H1 (cell line): ENCODE measurements around the gene OSCAR. TPM values are rescaled to one million over a fixed set of nuclear protein-coding genes. Genes with fewer than 3 reads are reported as not detected.

Experiments used
- POLR2A ChIP-seq, 2 experiments: IDR thresholded peaks; 1 replicate in 1 of 2; 2 replicates in 1 of 2; pipeline ENCODE4 v1.6.1; 2011; ENCODE audit warnings: low read depth in 2 of 2, low read length in 2 of 2, mild to moderate bottlenecking in 2 of 2; ENCODE audit errors: control extremely low read depth in 1 of 2
- SIX5 ChIP-seq: IDR thresholded peaks from 2 replicates; pipeline ENCODE4 v1.6.1; 2011; ENCODE audit warnings: mild to moderate bottlenecking, low read depth, low read length
- SP4 ChIP-seq: IDR thresholded peaks from 2 replicates; pipeline ENCODE4 v1.6.1; 2012; ENCODE audit warnings: low read length, inconsistent platforms
- polyA plus RNA-seq, 7 experiments: library from polyadenylated mRNA; depleted of rRNA in 3 of 7; stranded (reverse) in 5 of 7; unstranded in 2 of 7; fragments of >200 nt in 5 of 7; fragments of 200-250 nt in 2 of 7; gene quantifications; 1 replicate in 5 of 7; 2 replicates in 1 of 7; 4 replicates in 1 of 7; pipeline versions ENCODE4 v1.2.1 to v1.2.3, GENCODE V29; 2011 to 2013; ENCODE audit warnings: missing spikeins in 2 of 7, mixed read lengths in 2 of 7
- total RNA-seq: library from RNA; stranded (reverse); fragmentation: NEBNext Ultra II Directional; extraction: Animal tissue kit (Norgen Biotek cat#: 25700); gene quantifications from 2 replicates; pipeline ENCODE4 v1.2.1, GENCODE V29; 2021

Gene OSCAR
- total and polyA plus RNA-seq, 2 of the 8 experiments (the other 6 are each of a cell fraction or from before 2014, with no cell fraction given), result 1.1 TPM

DNA sequence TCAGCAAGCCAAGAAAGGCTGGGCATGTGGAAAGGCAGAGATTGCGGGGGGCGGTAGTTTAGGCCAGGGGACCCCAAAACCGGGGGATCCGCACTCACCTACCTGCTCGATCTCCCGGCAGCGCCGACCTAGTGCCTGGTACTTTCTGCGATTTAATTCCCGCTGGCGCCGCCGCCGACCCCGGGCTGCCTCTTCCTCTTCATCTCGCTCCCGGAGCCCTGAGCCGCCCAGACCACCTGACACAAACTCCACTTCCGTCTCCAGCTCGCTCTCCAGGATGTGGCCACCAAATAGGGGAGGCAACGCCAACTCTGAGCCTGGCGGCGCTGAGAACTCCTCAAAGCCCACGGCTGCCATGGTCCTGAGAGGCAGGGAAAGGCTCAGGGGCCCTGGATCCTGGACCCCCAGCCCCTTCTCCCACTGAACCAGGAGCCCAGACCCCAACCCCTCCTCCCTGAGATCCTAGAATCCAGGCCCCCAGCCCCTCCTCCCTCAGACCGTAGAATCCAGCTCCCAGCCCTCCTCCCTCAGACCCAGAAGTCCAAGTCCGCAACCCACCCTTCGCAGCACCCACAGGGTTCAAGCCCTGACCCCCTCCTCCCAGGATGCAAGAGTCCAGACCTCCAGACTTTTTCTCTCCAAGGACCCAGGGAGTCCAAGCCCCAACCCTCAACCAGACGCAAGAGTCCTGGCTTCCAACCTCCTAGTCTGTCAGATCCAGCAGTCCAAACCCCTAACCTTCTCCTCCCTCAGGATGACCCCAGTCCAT, 13.9 kb upstream of the OSCAR start (continued):
- TF ChIP-seq SP4 (no peak), POLR2A (IDR thresholded peaks at IDR 0.05; ENCODE audit: control extremely low read depth in 1 of 2, low read depth in 2 of 2, low read length in 2 of 2) (peak; percentile 51 to 53; a peak in 2 of 3 replicates), SIX5 (no peak)
